ENCODE results near the gene CEL.
"Not testable (repeated sequence)": the region's sequence is repeated elsewhere in the genome, so short reads cannot be mapped to it uniquely, and the experiment has no call there.

CEL gene

DNA sequence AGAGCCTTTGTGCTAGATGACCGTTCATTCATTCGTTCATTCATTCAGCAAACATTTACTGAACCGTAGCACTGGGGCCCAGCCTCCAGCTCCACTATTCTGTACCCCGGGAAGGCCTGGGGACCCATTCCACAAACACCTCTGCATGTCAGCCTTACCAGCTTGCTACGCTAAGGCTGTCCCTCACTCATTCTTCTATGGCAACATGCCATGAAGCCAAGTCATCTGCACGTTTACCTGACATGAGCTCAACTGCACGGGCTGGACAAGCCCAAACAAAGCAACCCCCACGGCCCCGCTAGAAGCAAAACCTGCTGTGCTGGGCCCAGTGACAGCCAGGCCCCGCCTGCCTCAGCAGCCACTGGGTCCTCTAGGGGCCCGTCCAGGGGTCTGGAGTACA lies 6.0 kb downstream of the CEL start:
- no peak for DNase-seq (ENCODE audit: insufficient read length)
- TF ChIP-seq POLR2AphosphoS5 (IDR thresholded peaks at IDR 0.05; ENCODE audit: low read depth, low read length): no peak
- no peak for TF ChIP-seq TAF1 (IDR thresholded peaks at IDR 0.05; ENCODE audit: borderline replicate concordance, low read depth, low read length)
- no peak for TF ChIP-seq POLR2A (IDR thresholded peaks at IDR 0.05; ENCODE audit: low read depth, low read length)
- peak; percentile 65 for FAIRE-seq

GRCh38 chr9:133068431-133068830 lies 6.7 kb downstream of the CEL start:
- FAIRE-seq; DNase-seq (ENCODE audit: insufficient read length): not testable (repeated sequence)

DNA sequence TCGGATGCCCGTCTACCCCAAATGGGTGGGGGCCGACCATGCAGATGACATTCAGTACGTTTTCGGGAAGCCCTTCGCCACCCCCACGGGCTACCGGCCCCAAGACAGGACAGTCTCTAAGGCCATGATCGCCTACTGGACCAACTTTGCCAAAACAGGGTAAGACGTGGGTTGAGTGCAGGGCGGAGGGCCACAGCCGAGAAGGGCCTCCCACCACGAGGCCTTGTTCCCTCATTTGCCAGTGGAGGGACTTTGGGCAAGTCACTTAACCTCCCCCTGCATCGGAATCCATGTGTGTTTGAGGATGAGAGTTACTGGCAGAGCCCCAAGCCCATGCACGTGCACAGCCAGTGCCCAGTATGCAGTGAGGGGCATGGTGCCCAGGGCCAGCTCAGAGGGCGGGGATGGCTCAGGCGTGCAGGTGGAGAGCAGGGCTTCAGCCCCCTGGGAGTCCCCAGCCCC lies 8.8 kb downstream of the CEL start:
- FAIRE-seq: peak; percentile 14
- DNase-seq (ENCODE audit: insufficient read length): not testable (repeated sequence)

GRCh38 chr9:133070985-133071384 lies 9.2 kb downstream of the CEL start:
- not testable (repeated sequence) for FAIRE-seq; DNase-seq (ENCODE audit: insufficient read length)

GRCh38 chr9:133071484-133072150 lies 9.8 kb downstream of the CEL start:
- FAIRE-seq (no peak), DNase-seq (ENCODE audit: insufficient read length) (no peak)
- TF ChIP-seq POLR2A (IDR thresholded peaks at IDR 0.05; ENCODE audit: low read depth, low read length) (no peak), POLR2AphosphoS5 (IDR thresholded peaks at IDR 0.05; ENCODE audit: low read depth, low read length) (no peak), TAF1 (IDR thresholded peaks at IDR 0.05; ENCODE audit: borderline replicate concordance, low read depth, low read length) (no peak)

GRCh38 chr9:133072210-133072609 lies 10.4 kb downstream of the CEL start:
- not testable (repeated sequence) for DNase-seq (ENCODE audit: insufficient read length); FAIRE-seq

- FAIRE-seq (no peak), DNase-seq (ENCODE audit: insufficient read length) (no peak)
- TF ChIP-seq TAF1 (IDR thresholded peaks at IDR 0.05; ENCODE audit: borderline replicate concordance, low read depth, low read length): no peak
- no peak for TF ChIP-seq POLR2A (IDR thresholded peaks at IDR 0.05; ENCODE audit: low read depth, low read length)
- no peak for TF ChIP-seq POLR2AphosphoS5 (IDR thresholded peaks at IDR 0.05; ENCODE audit: low read depth, low read length)
Observed at GRCh38 chr9:133073086-133074014, 11.6 kb downstream of the CEL start.

- TF ChIP-seq TAF1 (IDR thresholded peaks at IDR 0.05; ENCODE audit: borderline replicate concordance, low read depth, low read length) (no peak), POLR2A (IDR thresholded peaks at IDR 0.05; ENCODE audit: low read depth, low read length) (no peak), POLR2AphosphoS5 (IDR thresholded peaks at IDR 0.05; ENCODE audit: low read depth, low read length) (no peak)
- no peak for DNase-seq (ENCODE audit: insufficient read length)
- no peak for FAIRE-seq
Observed at GRCh38 chr9:133074111-133074651, 12.4 kb downstream of the CEL start.

- FAIRE-seq (no peak), DNase-seq (ENCODE audit: insufficient read length) (no peak)
- no peak for TF ChIP-seq POLR2A (IDR thresholded peaks at IDR 0.05; ENCODE audit: low read depth, low read length)
- TF ChIP-seq TAF1 (IDR thresholded peaks at IDR 0.05; ENCODE audit: borderline replicate concordance, low read depth, low read length): no peak
- TF ChIP-seq POLR2AphosphoS5 (IDR thresholded peaks at IDR 0.05; ENCODE audit: low read depth, low read length): no peak
Observed at GRCh38 chr9:133075925-133076630, 14.3 kb downstream of the CEL start.

DNA sequence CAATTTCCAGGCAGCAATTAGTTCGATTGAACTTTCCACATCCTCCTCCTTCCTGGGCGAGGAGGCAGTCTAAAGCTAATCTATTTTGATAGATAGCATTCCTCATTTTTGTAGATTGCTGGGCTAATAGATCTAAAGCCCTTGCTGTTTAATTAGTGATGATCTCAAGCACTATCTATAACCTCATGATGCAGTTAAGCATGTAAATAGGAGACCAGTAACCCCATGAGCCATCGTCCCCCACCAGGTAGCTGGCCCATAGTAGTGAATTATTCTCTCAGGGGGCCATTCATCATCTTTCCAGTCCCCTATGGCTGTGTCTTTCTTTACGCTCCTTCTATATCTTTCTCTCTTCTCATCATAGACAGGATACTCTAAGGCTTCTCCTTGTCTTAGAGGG lies 14.9 kb downstream of the CEL start:
- TF ChIP-seq POLR2AphosphoS5 (IDR thresholded peaks at IDR 0.05; ENCODE audit: low read depth, low read length): no peak
- TF ChIP-seq POLR2A (IDR thresholded peaks at IDR 0.05; ENCODE audit: low read depth, low read length): no peak
- no peak for TF ChIP-seq TAF1 (IDR thresholded peaks at IDR 0.05; ENCODE audit: borderline replicate concordance, low read depth, low read length)
- no peak for FAIRE-seq
- DNase-seq (ENCODE audit: insufficient read length): no peak

GRCh38 chr9:133078486-133078885 lies 16.7 kb downstream of the CEL start:
- DNase-seq (ENCODE audit: insufficient read length): no peak
- no peak for TF ChIP-seq POLR2A (IDR thresholded peaks at IDR 0.05; ENCODE audit: low read depth, low read length)
- no peak for TF ChIP-seq TAF1 (IDR thresholded peaks at IDR 0.05; ENCODE audit: borderline replicate concordance, low read depth, low read length)
- TF ChIP-seq POLR2AphosphoS5 (IDR thresholded peaks at IDR 0.05; ENCODE audit: low read depth, low read length): no peak
- no peak for FAIRE-seq

DNA sequence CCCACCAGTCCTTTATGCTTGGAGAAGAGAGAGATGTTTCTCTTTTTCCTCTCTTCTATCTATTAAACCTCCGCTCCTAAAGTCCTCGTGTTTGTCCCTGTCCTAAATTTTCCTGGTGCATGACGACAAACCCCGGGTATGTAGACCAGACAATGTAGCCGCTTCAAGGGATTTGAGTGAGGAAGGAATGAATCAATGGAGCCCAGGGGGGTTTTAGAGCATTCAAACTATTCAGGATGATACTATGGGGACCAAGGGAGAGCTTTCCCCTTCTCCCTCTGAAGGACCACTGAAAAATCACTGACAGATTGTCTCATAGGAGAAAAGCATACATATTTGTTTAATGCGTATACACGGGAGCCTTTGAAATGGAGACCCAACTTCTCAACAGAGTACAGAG lies 18.4 kb downstream of the CEL start:
- FAIRE-seq: no peak
- no peak for DNase-seq (ENCODE audit: insufficient read length)
- TF ChIP-seq POLR2A (IDR thresholded peaks at IDR 0.05; ENCODE audit: low read depth, low read length) (no peak), POLR2AphosphoS5 (IDR thresholded peaks at IDR 0.05; ENCODE audit: low read depth, low read length) (no peak), TAF1 (IDR thresholded peaks at IDR 0.05; ENCODE audit: borderline replicate concordance, low read depth, low read length) (no peak)

- peak; percentile 69 for FAIRE-seq
- DNase-seq (ENCODE audit: insufficient read length): not testable (repeated sequence)
Observed at GRCh38 chr9:133080786-133081779, 19.3 kb downstream of the CEL start.

GRCh38 chr9:133081957-133082644 lies 20.3 kb downstream of the CEL start:
- DNase-seq (ENCODE audit: insufficient read length); FAIRE-seq: not testable (repeated sequence)

DNA sequence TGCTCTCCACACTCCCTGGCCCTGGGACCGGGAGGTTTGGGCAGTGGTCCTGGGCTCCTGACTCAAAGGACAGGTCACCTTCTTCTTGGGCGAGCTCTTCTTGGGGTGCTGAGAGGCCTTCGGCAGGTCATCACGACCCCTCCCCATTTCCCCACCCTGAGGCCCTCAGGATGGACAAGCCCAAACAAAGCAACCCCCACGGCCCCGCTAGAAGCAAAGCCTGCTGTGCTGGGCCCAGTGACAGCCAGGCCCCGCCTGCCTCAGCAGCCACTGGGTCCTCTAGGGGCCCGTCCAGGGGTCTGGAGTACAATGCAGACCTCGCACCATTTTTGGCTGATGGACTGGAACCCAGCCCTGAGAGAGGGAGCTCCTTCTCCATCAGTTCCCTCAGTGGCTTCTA lies 21.9 kb downstream of the CEL start:
- not testable (repeated sequence) for FAIRE-seq; DNase-seq (ENCODE audit: insufficient read length)

Data from GM12892 (cell line).